ENCODE measurements around the gene BBS1.
"Not testable (repeated sequence)": the region's sequence is repeated elsewhere in the genome, so short reads cannot be mapped to it uniquely, and the experiment has no call there.

BBS1 gene

GRCh38 chr11:66510271-66510989 is at the start of gene BBS1:
TSS of gene BBS1 (plus strand) at chr11:66510635. CDS start at chr11:66510660, 25 bp downstream.
- DNase-seq = peak; percentile 74 to 77

- DNase-seq = no peak
These were observed 48.4 kb upstream of the BBS1 start for GRCh38 chr11:66462010-66462409.

- DNase-seq = no peak
These were observed 47.5 kb upstream of the BBS1 start for GRCh38 chr11:66462911-66463310.

- DNase-seq = not testable (repeated sequence)
These were observed 46.3 kb upstream of the BBS1 start for GRCh38 chr11:66464116-66464515.

- DNase-seq = no peak
These were observed 45.5 kb upstream of the BBS1 start for GRCh38 chr11:66464916-66465315.

GRCh38 chr11:66465373-66466224 is 44.8 kb upstream of the BBS1 start:
- no peak for DNase-seq

GRCh38 chr11:66466225-66467033 is 44.0 kb upstream of the BBS1 start, which contains the start of gene PELI3:
TSS of gene PELI3 (plus strand) at chr11:66466905. CDS start at chr11:66468129, 1,224 bp downstream.
- peak; percentile 79 to 87 for DNase-seq

GRCh38 chr11:66467034-66467659 is 43.3 kb upstream of the BBS1 start:
- DNase-seq = no peak

GRCh38 chr11:66467756-66468155 is 42.7 kb upstream of the BBS1 start:
- peak; percentile 26 to 34 for DNase-seq

GRCh38 chr11:66468691-66469090 is 41.7 kb upstream of the BBS1 start:
- DNase-seq = no peak

GRCh38 chr11:66469441-66469840 is 41.0 kb upstream of the BBS1 start:
- DNase-seq = no peak

- no peak for DNase-seq
These were observed 40.4 kb upstream of the BBS1 start for GRCh38 chr11:66470015-66470414.

GRCh38 chr11:66471142-66471541 is 39.3 kb upstream of the BBS1 start:
- DNase-seq = no peak

- DNase-seq = no peak
These were observed 38.4 kb upstream of the BBS1 start for GRCh38 chr11:66472054-66472453.

GRCh38 chr11:66473167-66473566 is 37.3 kb upstream of the BBS1 start:
- DNase-seq = no peak

GRCh38 chr11:66473608-66474515 is 36.6 kb upstream of the BBS1 start:
- DNase-seq = no peak

- DNase-seq = no peak
These were observed 34.9 kb upstream of the BBS1 start for GRCh38 chr11:66475349-66476172.

GRCh38 chr11:66476173-66476840 is 34.1 kb upstream of the BBS1 start:
- DNase-seq = no peak

GRCh38 chr11:66476841-66477251 is 33.6 kb upstream of the BBS1 start:
- DNase-seq = no peak
